T-cell (primary cell): Measurements from ENCODE around the gene ZBTB25. TPM values are rescaled to one million over a fixed set of nuclear protein-coding genes. Genes with fewer than 3 reads are reported as not detected.

Experiments used
- total RNA-seq, 35 experiments: library from RNA in 6 of 35; stranded (reverse) in 6 of 35; fragments of 120-200 nt in 1 of 35; gene quantifications; one replicate each; pipeline versions ENCODE4 v1.2.1 to v1.2.4 and lab custom pipeline; 2013 to 2026

The ZBTB25 gene
- total RNA-seq, 5 donors from 2014 or later (not counting 1 experiment from before 2014, with no cell fraction given): 48.0 to 71.9 (median 51.2) TPM

Other genes with a start within 250 kb of the ZBTB25 start
- gene ESR2, start 209.5 kb downstream of the ZBTB25 start, total RNA-seq: under 1 TPM in 4 of 5 donors, not detected in 1; 0.20 to 0.70 (median 0.43) TPM
- 10 to 100 TPM; 27.6 to 48.9 (median 43.4) TPM for gene MTHFD1, start 115.5 kb downstream of the ZBTB25 start, total RNA-seq
- 1 to 10 TPM in 1 of 5 donors, under 1 TPM in 4; 0.26 to 2.0 (median 0.55) TPM for gene AKAP5, start 38.3 kb downstream of the ZBTB25 start, total RNA-seq
- gene ZBTB1, start 932 bp upstream of the ZBTB25 start, total RNA-seq: 100 to 1,000 TPM in 2 of 5 donors, 10 to 100 TPM in 3; 69.2 to 130 (median 72.4) TPM
- gene HSPA2, start 36.9 kb upstream of the ZBTB25 start, total RNA-seq: 1 to 10 TPM; 1.2 to 2.7 (median 2.1) TPM
- not detected for gene PPP1R36, start 46.1 kb upstream of the ZBTB25 start, total RNA-seq
- 10 to 100 TPM; 12.4 to 58.2 (median 27.3) TPM for gene PLEKHG3, start 200.6 kb upstream of the ZBTB25 start, total RNA-seq